Heart right ventricle (tissue), 16 donors: ENCODE data around the gene SSBP3. TPM values are rescaled to one million over a fixed set of nuclear protein-coding genes. Genes with fewer than 3 reads are reported as not detected.

Experiments
- ATAC-seq, 8 donors: fragments of 200-7000 bp; cut with Tn5 transposase; one replicate each; pipeline ENCODE4 v1.9.1; 2020; ENCODE audit warnings: mild to moderate bottlenecking in 8 of 8, moderate library complexity in 8 of 8, moderate number of reproducible peaks in 1 of 8
- DNase-seq, 2 donors: peaks; one replicate each; pipeline ENCODE4 v3.0.0-alpha.2; 2020
- H3K27ac ChIP-seq, 10 donors: fragments of 200-600 bp; sonication (generic) in 2 of 10; one replicate each; pipeline versions ENCODE4 v1.5.0 to v1.8.0; 2020 to 2022; ENCODE audit warnings: mild to moderate bottlenecking in 3 of 10
- H3K27me3 ChIP-seq, 7 donors: fragments of 200-600 bp; one replicate each; pipeline ENCODE4 v1.8.0; 2021 to 2022; ENCODE audit warnings: mild to moderate bottlenecking in 2 of 7
- H3K36me3 ChIP-seq, 9 donors: fragments of 200-600 bp; sonication (generic) in 1 of 9; one replicate each; pipeline versions ENCODE4 v1.5.0 to v1.8.0; 2020 to 2022; ENCODE audit warnings: mild to moderate bottlenecking in 2 of 9
- H3K4me1 ChIP-seq, 9 donors: fragments of 200-600 bp; sonication (generic) in 1 of 9; one replicate each; pipeline versions ENCODE4 v1.5.0 to v1.8.0; 2020 to 2022; ENCODE audit warnings: mild to moderate bottlenecking in 4 of 9
- H3K4me3 ChIP-seq, 10 donors: fragments of 200-600 bp; sonication (generic) in 2 of 10; one replicate each; pipeline versions ENCODE4 v1.5.0 to v1.8.0; 2020 to 2022; ENCODE audit warnings: mild to moderate bottlenecking in 7 of 10, moderate library complexity in 2 of 10
- H3K9me3 ChIP-seq, 11 donors: fragments of 200-600 bp in 10 of 11; sonication (generic) in 2 of 11; one replicate each; pipeline versions ENCODE4 v1.5.0 to v1.8.0; 2013 to 2022; ENCODE audit warnings: mild to moderate bottlenecking in 2 of 11, control low read depth in 1 of 11, moderate library complexity in 1 of 11
- CTCF ChIP-seq, 9 donors: fragments of 200-600 bp; sonication (generic) in 2 of 9; IDR thresholded peaks; one replicate each; pipeline versions ENCODE4 v1.5.0 to v1.8.0; 2021 to 2022; ENCODE audit warnings: antibody characterized with exemption in 9 of 9, mild to moderate bottlenecking in 5 of 9, moderate library complexity in 1 of 9
- WGBS, 2 donors: extraction: QIAGEN DNeasy Blood & Tissue Kit; methylation state at CpG; one replicate each; pipeline ENCODE4 v1.1.7; 2013; ENCODE audit warnings: inconsistent platforms in 1 of 2; 5-methylcytosine and 5-hydroxymethylcytosine counted together
- intact Hi-C, 10 donors: fragments of 100-400 bp; cut with DNase I; formaldehyde crosslinking; loops; one replicate each; pipeline versions ENCODE4 v1.11.1 to v1.14.2; 2022
- polyA plus RNA-seq, 2 donors: library from polyadenylated mRNA; stranded (reverse); fragments of 200-250 nt; gene quantifications; one replicate each; pipeline ENCODE4 v1.2.3, GENCODE V29; 2013
- total RNA-seq, 10 donors: library from RNA; stranded (reverse); fragmentation: NEBNext Ultra II Directional in 3 of 10; extraction: Animal tissue kit (Norgen Biotek cat#: 25700) in 3 of 10; gene quantifications; one replicate each; pipeline versions ENCODE4 v1.2.1 to v1.2.4, GENCODE V29; 2021 to 2023
- donor health status: Arrhythmogenic right ventricular cardiomyopathy.
- donor health status: ischemic (EF 13 %, LVEDD 7.1; RV severe dilation, severe dysfunction).
- donor health status: healthy with polysubstance abuse.
- donor health status: DM: no; HTN: yes; CAD: no.
- donor health status: DM: no; HTN: no; CAD: no.
- donor health status: ischemic (EF 25% LVEDD 6.9; RV normal size, moderate dysfunction).
- donor health status: ischemic (EF 25% LVEDD 5.7; RV mildly dilated, moderate dysfunction).
- donor health status: healthy.
- donor health status: DM: yes; HTN: yes; CAD: no.
- donor health status: Ischemic cardiomyopathy.
- donor health status: ischemic (EF 35%, LVEDD 5.7; RV mildly dilated, moderate dysfunction).
- donor health status: nonischemic (EF 11% LVEDD 7.7; RV severe dilation, severe dysfunction).
- donor health status: DM: yes; HTN: yes; CAD: no.
- donor health status: PGD.
- donor health status: ischemic (EF 29% LVEDD 5.4; RV normal size, mild dysfunction).
- donor health status: nonischemic (EF 23%, LVEDD 6.1; RV moderate dilation, normal function).

SSBP3 gene
- total and polyA plus RNA-seq, 12 donors: 17.6 to 71.9 (median 52.8) TPM

- TF ChIP-seq CTCF (IDR thresholded peaks at IDR 0.05): no peak
- H3K27me3 ChIP-seq: no peaks in the 10 kb centered on the region
- WGBS, 2 donors: 82 to 83% methylated on average over 8 of the region's 8 CpGs
- H3K27ac ChIP-seq: peak overlapping the region in 1 of 10 donors; percentile 13
- H3K9me3 ChIP-seq: no peaks in the 10 kb centered on the region
- H3K36me3 ChIP-seq: peaks cover 0 to 51% (median 0%) of the 10 kb centered on the region in 9 donors
- peaks cover 0 to 40% (median 8%) of the 10 kb centered on the region in 9 donors for H3K4me1 ChIP-seq
- peak in 3 of 8 donors; percentile 33 to 49 (median 36) for ATAC-seq
- intact Hi-C loops: no loop called here
- H3K4me3 ChIP-seq: no peak overlapping the region
- no peak for DNase-seq
Observed at GRCh38 chr1:54227091-54227602, 179.0 kb downstream of the SSBP3 start.

DNA sequence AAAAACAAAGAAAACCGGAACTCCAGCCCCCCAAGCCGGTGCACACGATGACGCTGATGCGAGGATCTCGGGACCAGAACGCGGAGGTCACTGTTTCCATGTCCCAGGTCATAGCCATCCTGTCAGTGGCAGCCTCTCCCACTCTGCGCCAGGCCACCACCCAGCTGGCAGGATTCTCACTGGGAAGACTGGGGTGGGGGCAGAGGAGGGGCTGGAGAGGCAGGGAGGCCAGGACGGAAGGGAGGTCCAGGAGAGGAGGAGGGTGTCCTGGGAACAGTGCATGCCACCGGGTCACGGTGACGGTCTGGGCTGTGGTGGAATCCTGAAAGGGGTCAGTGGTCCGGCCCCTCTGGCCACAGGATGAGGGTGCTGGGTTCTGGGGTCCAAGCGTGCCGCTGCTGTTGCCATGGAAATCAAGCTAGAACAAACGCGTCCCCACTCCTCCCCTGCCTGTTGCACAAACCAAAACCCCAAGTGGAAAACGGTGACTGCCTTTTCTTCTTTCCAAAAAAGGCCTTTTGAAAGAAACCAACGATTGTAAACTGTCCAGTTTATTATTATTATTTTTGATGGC lies 180.1 kb downstream of the SSBP3 start:
- intact Hi-C loops: no loop called here
- TF ChIP-seq CTCF (IDR thresholded peaks at IDR 0.05): no peak
- DNase-seq (no peak), ATAC-seq (no peak)
- Histone ChIP-seq H3K36me3 (peaks cover 0 to 54% (median 0%) of the 10 kb centered on the region in 9 donors), H3K27ac (no peak overlapping the region), H3K27me3 (no peaks in the 10 kb centered on the region), H3K4me3 (no peak overlapping the region), H3K4me1 (peaks cover 0 to 38% (median 8%) of the 10 kb centered on the region in 9 donors), H3K9me3 (no peaks in the 10 kb centered on the region)
- WGBS, 2 donors: 89 to 92% methylated on average over 20 of the region's 20 CpGs

GRCh38 chr1:54225378-54225777 lies 180.8 kb downstream of the SSBP3 start:
- TF ChIP-seq CTCF (IDR thresholded peaks at IDR 0.05): no peak
- Histone ChIP-seq H3K4me3 (no peak overlapping the region), H3K36me3 (peaks cover 0 to 57% (median 0%) of the 10 kb centered on the region in 9 donors), H3K4me1 (peaks cover 1 to 42% (median 15%) of the 10 kb centered on the region in 9 donors), H3K9me3 (no peaks in the 10 kb centered on the region), H3K27ac (no peak overlapping the region), H3K27me3 (no peaks in the 10 kb centered on the region)
- 89 to 92% methylated on average over 6 of the region's 6 CpGs for WGBS, 2 donors
- intact Hi-C loops: no loop called here
- DNase-seq (no peak), ATAC-seq (no peak)

GRCh38 chr1:54224233-54224632 lies 182.0 kb downstream of the SSBP3 start:
- 87 to 94% methylated on average over 6 of the region's 6 CpGs for WGBS, 2 donors
- H3K4me1 ChIP-seq: peaks cover 4 to 44% (median 20%) of the 10 kb centered on the region in 9 donors
- DNase-seq: no peak
- no peak for TF ChIP-seq CTCF (IDR thresholded peaks at IDR 0.05)
- peaks cover 0 to 57% (median 0%) of the 10 kb centered on the region in 9 donors for H3K36me3 ChIP-seq
- no peaks in the 10 kb centered on the region for H3K9me3 ChIP-seq
- H3K27ac ChIP-seq: no peak overlapping the region
- intact Hi-C loops: loop anchor here in 1 of 10 donors (5.0 kb wide), 1 partner anchor 138 kb away; no protein-coding TSS in a partner anchor
- H3K27me3 ChIP-seq: no peaks in the 10 kb centered on the region
- no peak overlapping the region for H3K4me3 ChIP-seq
- no peak for ATAC-seq
